ENCODE measurements around the gene TTC8.

TTC8 gene

DNA sequence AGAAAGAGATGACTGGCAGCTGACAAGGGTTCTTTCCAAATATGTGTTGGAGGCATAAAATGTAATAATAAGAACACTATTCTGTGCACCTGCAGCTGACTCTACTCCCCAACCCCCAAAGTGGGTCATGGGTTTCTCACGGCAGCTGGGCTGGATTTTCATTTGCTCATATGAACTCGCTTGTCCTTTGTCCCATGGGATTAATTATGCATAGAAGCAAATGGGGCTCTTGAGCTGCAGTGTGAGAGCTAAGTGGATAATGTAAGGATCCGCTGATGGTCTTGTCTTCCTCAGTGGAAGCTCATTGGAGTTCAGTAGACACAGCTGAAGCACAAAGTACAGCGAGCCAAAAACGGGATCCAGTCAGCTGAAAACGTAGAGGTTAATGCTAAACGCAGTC lies 46.3 kb downstream of the TTC8 start:
- no peak for DNase-seq

DNA sequence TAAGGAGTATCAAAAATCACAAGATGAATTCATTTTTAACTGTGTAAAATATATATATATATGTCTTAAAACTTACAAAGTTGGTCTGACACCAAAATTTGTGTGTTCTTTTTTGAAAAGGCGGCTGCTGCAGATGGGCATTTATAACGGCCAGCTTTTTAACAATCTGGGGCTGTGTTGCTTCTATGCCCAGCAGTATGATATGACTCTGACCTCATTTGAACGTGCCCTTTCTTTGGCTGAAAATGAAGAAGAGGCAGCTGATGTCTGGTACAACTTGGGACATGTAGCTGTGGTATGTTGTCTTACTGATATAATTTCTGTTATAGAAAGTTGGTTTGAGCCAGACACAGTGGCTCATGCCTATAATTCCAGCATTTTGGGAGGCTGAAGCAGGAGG lies 47.0 kb downstream of the TTC8 start:
- no peak for DNase-seq

DNA sequence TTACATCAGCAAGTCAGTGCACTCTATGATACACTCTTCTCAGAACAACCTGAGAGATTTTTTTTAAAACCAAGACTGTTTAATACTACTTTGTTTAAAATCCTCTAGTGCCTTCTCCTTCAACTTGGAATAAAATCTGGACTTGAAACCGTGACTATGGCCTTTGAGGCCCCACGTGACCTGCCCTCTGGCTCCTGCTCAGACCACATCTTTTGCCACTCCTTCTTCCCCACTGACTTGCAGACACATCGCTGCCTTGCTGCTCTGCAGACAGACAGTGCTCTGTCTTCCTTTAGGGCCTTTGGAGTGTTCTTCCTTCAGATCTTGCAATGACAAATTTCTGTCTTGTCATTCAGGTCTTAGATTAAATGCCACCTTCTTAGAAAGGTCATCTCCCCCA lies 48.5 kb downstream of the TTC8 start:
- no peak for DNase-seq

GRCh38 chr14:88877192-88877591 lies 52.7 kb downstream of the TTC8 start:
- DNase-seq: no peak

GRCh38 chr14:88879022-88879421 lies 54.6 kb downstream of the TTC8 start:
- DNase-seq: no peak

DNA sequence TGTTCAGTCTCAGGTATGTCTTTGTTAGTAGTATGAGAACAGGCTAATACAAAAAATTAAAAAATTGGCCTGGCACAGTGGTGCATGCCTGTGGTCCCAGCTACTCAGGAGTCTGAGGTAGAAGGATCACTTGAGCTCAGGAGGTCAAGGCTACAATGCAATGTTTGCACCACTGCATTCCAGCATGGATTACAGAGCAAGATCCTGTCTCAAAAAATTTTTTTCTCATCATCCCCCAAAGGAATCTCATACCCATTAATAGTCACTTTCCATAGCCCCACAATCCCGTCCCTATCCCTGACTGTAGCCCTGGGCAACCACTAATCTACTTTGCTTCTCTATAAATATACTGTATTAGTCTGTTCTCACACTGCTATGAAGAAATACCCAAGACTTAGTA lies 57.8 kb downstream of the TTC8 start:
- DNase-seq: no peak

GRCh38 chr14:88895116-88895515 lies 70.7 kb downstream of the TTC8 start:
- no peak for DNase-seq

DNA sequence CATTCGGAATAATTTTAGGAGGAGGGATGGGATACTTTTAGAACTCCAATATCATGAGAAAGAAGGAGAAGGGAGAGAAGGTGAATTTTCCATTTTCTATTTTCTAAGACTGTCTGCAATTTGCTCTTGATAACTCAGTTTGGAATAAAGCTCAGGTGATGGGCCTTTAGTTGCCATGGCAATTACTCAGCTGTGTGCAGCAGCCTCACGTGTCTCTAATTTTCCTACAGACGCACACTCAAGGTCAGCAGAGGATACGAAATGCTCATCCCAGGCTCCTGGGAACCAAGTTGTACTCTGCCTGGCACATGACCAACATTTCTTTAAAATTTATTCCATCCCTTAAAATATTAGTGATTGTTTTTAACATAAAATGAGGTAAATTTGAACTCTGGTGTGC lies 76.7 kb downstream of the TTC8 start:
- DNase-seq: no peak

DNA sequence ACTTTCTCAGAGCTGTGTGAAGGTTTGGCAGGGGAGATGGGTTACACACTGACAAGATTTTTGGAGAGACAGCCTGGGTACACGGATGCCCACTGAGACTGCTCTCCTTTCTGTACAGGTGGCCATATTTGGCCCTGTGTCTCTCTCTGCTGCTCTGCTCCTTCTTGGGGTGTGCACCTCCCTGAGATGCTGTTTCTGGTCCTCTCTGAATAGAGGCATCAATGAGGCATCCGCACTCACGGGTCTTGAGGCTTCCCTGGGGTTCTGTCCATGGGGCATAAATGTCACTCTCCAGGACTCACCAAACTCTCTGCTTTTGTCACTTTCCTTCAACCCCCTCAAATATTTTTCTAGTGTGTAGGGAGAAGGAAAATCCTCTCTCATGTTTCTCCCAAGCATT lies 77.5 kb downstream of the TTC8 start:
- DNase-seq: no peak

DNA sequence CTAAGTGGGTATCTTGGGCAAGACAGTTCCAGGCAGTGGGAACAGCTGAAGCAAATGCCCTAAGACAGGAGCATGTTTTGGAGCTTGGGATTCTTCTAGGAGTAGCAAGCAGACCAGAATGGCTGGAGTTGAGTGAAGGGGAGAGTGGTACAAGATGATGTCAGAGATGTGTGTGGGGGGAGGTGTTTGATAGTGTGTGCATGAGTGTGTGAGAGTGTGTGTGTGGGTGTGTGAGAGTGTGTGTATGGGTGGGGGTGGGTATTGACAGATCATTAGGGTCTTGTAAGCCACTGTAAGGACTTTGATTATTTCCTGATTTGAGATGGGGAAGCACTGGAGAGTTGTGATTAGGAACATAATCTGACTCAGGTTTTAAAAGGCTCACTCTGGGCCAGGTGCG lies 78.4 kb downstream of the TTC8 start:
- DNase-seq: no peak

GRCh38 chr14:88904206-88904647 lies 79.8 kb downstream of the TTC8 start:
- no peak for DNase-seq

- no peak for DNase-seq
Observed at GRCh38 chr14:88904864-88905263, 80.4 kb downstream of the TTC8 start.

DNA sequence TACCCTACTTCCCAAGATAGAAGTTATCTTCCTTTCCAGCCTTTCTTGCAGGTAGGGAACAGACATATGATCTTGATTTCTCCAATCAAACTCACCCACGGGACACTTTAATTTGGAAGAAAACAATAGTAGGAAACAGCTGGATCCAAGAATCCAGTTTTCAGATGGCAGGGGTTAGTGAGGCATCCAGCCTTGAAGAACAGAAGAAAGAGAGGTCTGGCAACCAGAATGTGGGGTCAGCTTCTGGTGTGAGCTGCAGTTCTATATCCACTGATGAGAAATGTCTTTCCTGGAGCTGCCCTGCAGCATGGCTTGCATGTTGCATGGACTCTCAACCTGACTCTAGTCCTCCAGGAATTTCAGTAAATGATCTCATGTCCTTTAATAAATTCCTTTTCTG lies 83.8 kb downstream of the TTC8 start:
- DNase-seq: no peak

- DNase-seq: no peak
Observed at GRCh38 chr14:88910386-88910785, 85.9 kb downstream of the TTC8 start.

DNA sequence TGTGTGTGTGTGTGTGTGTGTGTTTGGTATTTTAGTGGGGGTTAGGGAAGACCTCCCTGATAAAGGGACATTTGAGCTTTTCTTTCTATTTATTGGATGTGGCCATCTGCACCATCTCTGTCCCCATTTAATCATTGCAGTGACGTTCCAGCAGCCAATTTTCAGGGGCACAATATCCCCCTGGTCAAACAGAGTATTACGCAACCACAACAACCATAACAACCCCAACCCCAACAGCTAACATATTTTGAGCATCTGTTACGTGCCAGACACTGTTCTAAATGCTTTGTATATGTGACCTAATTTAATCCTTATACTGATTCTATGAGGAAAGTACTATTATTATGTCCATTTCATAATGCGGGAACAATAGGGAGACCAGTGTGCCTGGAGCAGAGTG lies 87.4 kb downstream of the TTC8 start:
- DNase-seq: no peak

GRCh38 chr14:88914956-88915355 lies 90.5 kb downstream of the TTC8 start:
- no peak for DNase-seq

DNA sequence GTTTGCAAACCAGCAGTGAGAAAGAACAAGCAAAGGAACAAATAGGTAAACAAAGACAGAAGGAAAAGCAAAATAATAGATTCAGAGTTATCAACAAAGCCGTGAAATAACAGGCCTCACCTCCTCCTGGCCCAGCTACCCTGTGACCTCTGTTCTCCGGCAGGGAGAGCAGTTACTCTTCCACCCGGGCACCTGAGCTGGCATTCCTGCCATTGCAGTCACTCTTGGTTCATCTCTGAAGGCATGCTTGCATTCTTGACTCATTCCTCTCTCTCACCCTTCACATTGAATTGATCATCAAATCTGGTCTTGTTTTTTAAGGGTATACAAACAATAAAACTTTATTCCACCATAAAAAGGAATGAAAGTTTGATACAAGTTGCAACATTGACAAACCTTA lies 95.1 kb downstream of the TTC8 start:
- DNase-seq: no peak
